Measurements from ENCODE around the gene ATP5MC3.
A peak's percentile ranks its signal among the peaks of the same experiment; 100 is the strongest.
"Not testable (repeated sequence)": the region's sequence is repeated elsewhere in the genome, so short reads cannot be mapped to it uniquely, and the experiment has no call there.

Gene ATP5MC3

GRCh38 chr2:175181104-175181876 is at the start of gene ATP5MC3:
Gene ATP5MC3, minus strand, starts transcription at chr2:175181710. Its CDS starts 317 bp downstream, at chr2:175181393.
- peak; percentile 78 for DNase-seq (ENCODE audit: low read depth)
- H3K4me3 ChIP-seq (ENCODE audit: low read depth, low read length), result peak within 1 kb of the TSS; percentile 95

GRCh38 chr2:175228601-175229000 is 47.1 kb upstream of the ATP5MC3 start:
- not testable (repeated sequence) for H3K4me3 ChIP-seq (ENCODE audit: low read depth, low read length); DNase-seq (ENCODE audit: low read depth)

- no peak for DNase-seq (ENCODE audit: low read depth)
- no peak overlapping the region for H3K4me3 ChIP-seq (ENCODE audit: low read depth, low read length)
These were observed 46.7 kb upstream of the ATP5MC3 start for GRCh38 chr2:175228179-175228578.

- DNase-seq (ENCODE audit: low read depth), result no peak
- H3K4me3 ChIP-seq (ENCODE audit: low read depth, low read length), result no peak overlapping the region
These were observed 45.9 kb upstream of the ATP5MC3 start for GRCh38 chr2:175227393-175227792.

- no peak overlapping the region for H3K4me3 ChIP-seq (ENCODE audit: low read depth, low read length)
- DNase-seq (ENCODE audit: low read depth), result no peak
These were observed 38.6 kb upstream of the ATP5MC3 start for GRCh38 chr2:175220075-175220474.

GRCh38 chr2:175218551-175218950 is 37.0 kb upstream of the ATP5MC3 start:
- no peak for DNase-seq (ENCODE audit: low read depth)
- no peak overlapping the region for H3K4me3 ChIP-seq (ENCODE audit: low read depth, low read length)

GRCh38 chr2:175207741-175208438 is 26.4 kb upstream of the ATP5MC3 start:
- no peak overlapping the region for H3K4me3 ChIP-seq (ENCODE audit: low read depth, low read length)
- DNase-seq (ENCODE audit: low read depth), result no peak

GRCh38 chr2:175206866-175207265 is 25.4 kb upstream of the ATP5MC3 start:
- no peak for DNase-seq (ENCODE audit: low read depth)
- no peak overlapping the region for H3K4me3 ChIP-seq (ENCODE audit: low read depth, low read length)

- no peak for DNase-seq (ENCODE audit: low read depth)
- no peak overlapping the region for H3K4me3 ChIP-seq (ENCODE audit: low read depth, low read length)
These were observed 24.0 kb upstream of the ATP5MC3 start for GRCh38 chr2:175205523-175205922.

GRCh38 chr2:175203621-175204496 is 22.3 kb upstream of the ATP5MC3 start:
- no peak for DNase-seq (ENCODE audit: low read depth)
- H3K4me3 ChIP-seq (ENCODE audit: low read depth, low read length), result no peak overlapping the region

GRCh38 chr2:175195012-175195411 is 13.5 kb upstream of the ATP5MC3 start:
- no peak for DNase-seq (ENCODE audit: low read depth)
- H3K4me3 ChIP-seq (ENCODE audit: low read depth, low read length), result no peak overlapping the region

GRCh38 chr2:175188761-175189160 is 7.3 kb upstream of the ATP5MC3 start:
- DNase-seq (ENCODE audit: low read depth), result no peak
- no peak overlapping the region for H3K4me3 ChIP-seq (ENCODE audit: low read depth, low read length)

GRCh38 chr2:175187378-175187777 is 5.9 kb upstream of the ATP5MC3 start:
- no peak for DNase-seq (ENCODE audit: low read depth)
- H3K4me3 ChIP-seq (ENCODE audit: low read depth, low read length), result no peak overlapping the region

- no peak overlapping the region for H3K4me3 ChIP-seq (ENCODE audit: low read depth, low read length)
- DNase-seq (ENCODE audit: low read depth), result no peak
These were observed 2.2 kb upstream of the ATP5MC3 start for GRCh38 chr2:175183674-175184073.

- H3K4me3 ChIP-seq (ENCODE audit: low read depth, low read length), result peak overlapping the region; percentile 95
- no peak for DNase-seq (ENCODE audit: low read depth)
These were observed 383 bp upstream of the ATP5MC3 start for GRCh38 chr2:175181877-175182308.

GRCh38 chr2:175180701-175181103 is 808 bp downstream of the ATP5MC3 start:
- peak overlapping the region; percentile 95 for H3K4me3 ChIP-seq (ENCODE audit: low read depth, low read length)
- DNase-seq (ENCODE audit: low read depth), result no peak

GRCh38 chr2:175176624-175177023 is 4.9 kb downstream of the ATP5MC3 start:
- no peak overlapping the region for H3K4me3 ChIP-seq (ENCODE audit: low read depth, low read length)
- DNase-seq (ENCODE audit: low read depth), result no peak

GRCh38 chr2:175175896-175176295 is 5.6 kb downstream of the ATP5MC3 start:
- no peak overlapping the region for H3K4me3 ChIP-seq (ENCODE audit: low read depth, low read length)
- DNase-seq (ENCODE audit: low read depth), result no peak

- H3K4me3 ChIP-seq (ENCODE audit: low read depth, low read length), result no peak overlapping the region
- no peak for DNase-seq (ENCODE audit: low read depth)
These were observed 6.2 kb downstream of the ATP5MC3 start for GRCh38 chr2:175175320-175175719.
